Hepatocyte (in vitro differentiated cells): ENCODE measurements around the gene SMG7.

Experiments used
- EZH2 ChIP-seq: fragments of 200-600 bp; sonication (generic); IDR thresholded peaks from 2 replicates; pipeline ENCODE4 v1.6.1; 2016; ENCODE audit warnings: antibody characterized with exemption, mild to moderate bottlenecking, borderline replicate concordance
- TF ChIP-seq, protein P1 (sequence below): fragments of 200-600 bp; sonication (generic); IDR thresholded peaks from 2 replicates; pipeline ENCODE4 v1.5.1; 2016; ENCODE audit warnings: antibody characterized with exemption, mild to moderate bottlenecking; ENCODE audit not compliant: poor library complexity

DNA sequence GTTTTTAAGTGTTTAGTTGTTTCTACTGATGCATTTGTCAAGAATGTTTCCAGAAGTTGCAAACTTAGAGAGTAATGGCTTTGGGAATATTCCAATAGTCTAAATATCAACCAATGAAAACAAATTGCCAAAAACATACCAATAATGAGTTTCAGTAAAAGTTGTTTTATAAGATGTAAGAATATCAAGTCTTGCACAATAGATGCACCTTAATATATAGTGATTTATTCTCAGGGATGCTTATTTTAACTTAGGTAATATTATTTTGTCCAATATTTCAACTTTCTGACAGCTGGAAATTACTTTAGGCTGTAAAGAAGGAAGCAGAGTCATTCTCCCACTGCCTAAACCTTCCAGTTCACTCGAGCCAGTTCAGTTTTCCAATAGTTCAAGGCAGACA is 48.8 kb upstream of the SMG7 start:
- TF ChIP-seq, protein P1, sequence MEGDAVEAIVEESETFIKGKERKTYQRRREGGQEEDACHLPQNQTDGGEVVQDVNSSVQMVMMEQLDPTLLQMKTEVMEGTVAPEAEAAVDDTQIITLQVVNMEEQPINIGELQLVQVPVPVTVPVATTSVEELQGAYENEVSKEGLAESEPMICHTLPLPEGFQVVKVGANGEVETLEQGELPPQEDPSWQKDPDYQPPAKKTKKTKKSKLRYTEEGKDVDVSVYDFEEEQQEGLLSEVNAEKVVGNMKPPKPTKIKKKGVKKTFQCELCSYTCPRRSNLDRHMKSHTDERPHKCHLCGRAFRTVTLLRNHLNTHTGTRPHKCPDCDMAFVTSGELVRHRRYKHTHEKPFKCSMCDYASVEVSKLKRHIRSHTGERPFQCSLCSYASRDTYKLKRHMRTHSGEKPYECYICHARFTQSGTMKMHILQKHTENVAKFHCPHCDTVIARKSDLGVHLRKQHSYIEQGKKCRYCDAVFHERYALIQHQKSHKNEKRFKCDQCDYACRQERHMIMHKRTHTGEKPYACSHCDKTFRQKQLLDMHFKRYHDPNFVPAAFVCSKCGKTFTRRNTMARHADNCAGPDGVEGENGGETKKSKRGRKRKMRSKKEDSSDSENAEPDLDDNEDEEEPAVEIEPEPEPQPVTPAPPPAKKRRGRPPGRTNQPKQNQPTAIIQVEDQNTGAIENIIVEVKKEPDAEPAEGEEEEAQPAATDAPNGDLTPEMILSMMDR, result no peak
- TF ChIP-seq EZH2, result no peak
